ENCODE results near the gene PPP2R5D. TPM values are rescaled to one million over a fixed set of nuclear protein-coding genes. Genes with fewer than 3 reads are reported as not detected.

Gene PPP2R5D
- total and polyA plus RNA-seq, 2 experiments from 2014 or later: 30.8 to 35.2 TPM

DNA sequence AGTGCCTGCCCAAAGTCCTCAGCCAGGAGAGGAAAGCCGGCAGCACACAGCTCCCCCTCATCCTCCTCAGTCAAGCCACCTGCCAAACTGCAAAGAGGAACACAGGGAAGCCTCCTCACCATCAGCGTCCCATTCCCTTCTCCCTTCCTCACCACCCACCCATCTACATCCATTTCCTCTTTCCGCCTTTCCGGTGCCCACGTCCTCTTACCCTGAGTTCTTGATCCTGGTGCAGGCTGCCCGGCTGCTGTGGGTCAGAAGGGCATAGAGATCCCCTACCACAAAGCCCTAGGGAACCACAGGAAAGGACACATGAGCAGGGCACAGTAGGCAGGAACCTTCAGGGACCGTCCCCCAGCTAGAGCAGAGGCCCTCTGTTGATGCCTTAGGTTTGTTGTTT, 17.8 kb upstream of the PPP2R5D start:
- TF ChIP-seq EZH2phosphoT487 (IDR thresholded peaks at IDR 0.05; ENCODE audit: low read depth, severe bottlenecking, unreplicated experiment): no peak
- DNase-seq (ENCODE audit: low spot score): no peak
- Histone ChIP-seq H2AFZ (no peak overlapping the region), H3K4me1 (ENCODE audit: insufficient read depth) (no peaks in the 10 kb centered on the region), H3K36me3 (replicated peaks; ENCODE audit: insufficient read depth, low read depth) (no peaks in the 10 kb centered on the region), H3K4me3 (no peak overlapping the region), H3K9me3 (ENCODE audit: low read depth) (no peaks in the 10 kb centered on the region), H3K27me3 (no peaks in the 10 kb centered on the region), H3K4me2 (no peak overlapping the region), H3K9me2 (replicated peaks; ENCODE audit: insufficient read depth) (no peaks in the 10 kb centered on the region), H3K79me2 (no peaks in the 10 kb centered on the region), H3K27ac (no peak overlapping the region), H4K20me1 (ENCODE audit: insufficient read depth, poor library complexity, severe bottlenecking) (no peaks in the 10 kb centered on the region)
- 82% methylated on average over 7 of the region's 7 CpGs for WGBS (ENCODE audit: low lambda C conversion rate, missing lambda C conversion rate)

DNA sequence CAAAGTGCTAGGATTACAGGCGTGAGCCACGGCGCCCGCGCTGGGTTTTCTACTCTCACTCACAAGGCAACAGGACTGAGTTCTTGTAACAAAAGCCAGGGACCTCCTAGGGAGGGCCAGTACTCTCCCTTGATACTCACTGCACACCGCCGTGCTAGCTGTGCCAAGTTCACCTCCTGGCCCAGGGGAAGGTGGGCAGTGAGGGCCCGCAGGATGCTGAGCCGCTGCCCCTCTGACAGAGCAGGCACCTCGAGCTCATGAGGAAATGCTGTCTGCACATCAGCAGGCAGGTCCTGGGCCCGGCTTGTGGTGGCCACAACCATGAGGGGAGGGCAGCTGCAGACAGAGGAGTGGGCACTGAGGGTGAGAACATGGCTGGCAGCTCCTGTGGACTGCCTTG, 17.1 kb upstream of the PPP2R5D start:
- TF ChIP-seq, protein P1, sequence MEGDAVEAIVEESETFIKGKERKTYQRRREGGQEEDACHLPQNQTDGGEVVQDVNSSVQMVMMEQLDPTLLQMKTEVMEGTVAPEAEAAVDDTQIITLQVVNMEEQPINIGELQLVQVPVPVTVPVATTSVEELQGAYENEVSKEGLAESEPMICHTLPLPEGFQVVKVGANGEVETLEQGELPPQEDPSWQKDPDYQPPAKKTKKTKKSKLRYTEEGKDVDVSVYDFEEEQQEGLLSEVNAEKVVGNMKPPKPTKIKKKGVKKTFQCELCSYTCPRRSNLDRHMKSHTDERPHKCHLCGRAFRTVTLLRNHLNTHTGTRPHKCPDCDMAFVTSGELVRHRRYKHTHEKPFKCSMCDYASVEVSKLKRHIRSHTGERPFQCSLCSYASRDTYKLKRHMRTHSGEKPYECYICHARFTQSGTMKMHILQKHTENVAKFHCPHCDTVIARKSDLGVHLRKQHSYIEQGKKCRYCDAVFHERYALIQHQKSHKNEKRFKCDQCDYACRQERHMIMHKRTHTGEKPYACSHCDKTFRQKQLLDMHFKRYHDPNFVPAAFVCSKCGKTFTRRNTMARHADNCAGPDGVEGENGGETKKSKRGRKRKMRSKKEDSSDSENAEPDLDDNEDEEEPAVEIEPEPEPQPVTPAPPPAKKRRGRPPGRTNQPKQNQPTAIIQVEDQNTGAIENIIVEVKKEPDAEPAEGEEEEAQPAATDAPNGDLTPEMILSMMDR (IDR thresholded peaks at IDR 0.05; ENCODE audit: poor library complexity): no peak
- TF ChIP-seq EZH2 (IDR thresholded peaks at IDR 0.05; ENCODE audit: borderline replicate concordance) (no peak), EZH2phosphoT487 (IDR thresholded peaks at IDR 0.05; ENCODE audit: low read depth, severe bottlenecking, unreplicated experiment) (no peak)
- no peak overlapping the region for H3K4me3 ChIP-seq
- no peak overlapping the region for H3K27ac ChIP-seq
- no peaks in the 10 kb centered on the region for H3K36me3 ChIP-seq (replicated peaks; ENCODE audit: insufficient read depth, low read depth)
- 97% methylated on average over 11 of the region's 11 CpGs for WGBS (ENCODE audit: low lambda C conversion rate, missing lambda C conversion rate)
- H3K9me2 ChIP-seq (replicated peaks; ENCODE audit: insufficient read depth): no peaks in the 10 kb centered on the region
- H3K9me3 ChIP-seq (ENCODE audit: low read depth): no peaks in the 10 kb centered on the region
- H3K79me2 ChIP-seq: no peaks in the 10 kb centered on the region
- no peaks in the 10 kb centered on the region for H3K27me3 ChIP-seq
- H4K20me1 ChIP-seq (ENCODE audit: insufficient read depth, poor library complexity, severe bottlenecking): no peaks in the 10 kb centered on the region
- no peak overlapping the region for H3K4me2 ChIP-seq
- H2AFZ ChIP-seq: no peak overlapping the region
- DNase-seq (ENCODE audit: low spot score): no peak
- no peaks in the 10 kb centered on the region for H3K4me1 ChIP-seq (ENCODE audit: insufficient read depth)

DNA sequence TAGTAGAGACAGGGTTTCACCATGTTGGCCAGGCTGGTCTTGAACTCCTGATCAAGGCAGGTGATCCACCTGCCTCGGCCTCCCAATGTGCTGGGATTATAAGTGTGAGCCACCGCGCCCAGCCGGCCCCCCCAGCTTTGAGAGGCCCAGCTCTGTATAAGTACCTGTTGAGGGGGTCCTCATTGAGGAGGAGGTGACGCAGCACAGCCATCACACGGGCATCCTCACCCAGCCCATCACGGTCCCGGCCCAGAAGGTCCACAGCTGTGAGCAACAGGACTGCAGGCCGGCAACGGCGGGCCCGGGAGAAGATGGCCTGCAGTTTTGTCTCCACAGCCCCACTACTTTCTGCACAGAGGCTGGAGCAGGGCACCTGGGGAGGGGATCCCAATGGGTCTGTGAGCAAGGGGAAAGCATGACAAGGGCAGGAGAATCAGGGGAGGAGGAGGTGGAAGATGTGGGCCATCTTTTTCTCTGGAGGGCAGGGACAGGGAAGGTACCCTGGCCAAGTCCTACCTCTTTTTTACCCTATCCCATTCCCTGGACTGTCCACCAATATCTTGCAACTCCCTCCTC, 16.2 kb upstream of the PPP2R5D start:
- Histone ChIP-seq H4K20me1 (ENCODE audit: insufficient read depth, poor library complexity, severe bottlenecking) (no peaks in the 10 kb centered on the region), H3K4me2 (no peak overlapping the region), H3K79me2 (no peaks in the 10 kb centered on the region), H3K9me2 (replicated peaks; ENCODE audit: insufficient read depth) (no peaks in the 10 kb centered on the region), H3K4me1 (ENCODE audit: insufficient read depth) (no peaks in the 10 kb centered on the region), H3K36me3 (replicated peaks; ENCODE audit: insufficient read depth, low read depth) (no peaks in the 10 kb centered on the region), H3K9me3 (ENCODE audit: low read depth) (no peaks in the 10 kb centered on the region), H3K27me3 (no peaks in the 10 kb centered on the region), H3K4me3 (no peak overlapping the region), H2AFZ (no peak overlapping the region), H3K27ac (no peak overlapping the region)
- no peak for DNase-seq (ENCODE audit: low spot score)
- TF ChIP-seq EZH2phosphoT487 (IDR thresholded peaks at IDR 0.05; ENCODE audit: low read depth, severe bottlenecking, unreplicated experiment): no peak
- TF ChIP-seq EZH2 (IDR thresholded peaks at IDR 0.05; ENCODE audit: borderline replicate concordance): no peak
- TF ChIP-seq, protein P1 (IDR thresholded peaks at IDR 0.05; ENCODE audit: poor library complexity): no peak
- 96% methylated on average over 12 of the region's 12 CpGs for WGBS (ENCODE audit: low lambda C conversion rate, missing lambda C conversion rate)

DNA sequence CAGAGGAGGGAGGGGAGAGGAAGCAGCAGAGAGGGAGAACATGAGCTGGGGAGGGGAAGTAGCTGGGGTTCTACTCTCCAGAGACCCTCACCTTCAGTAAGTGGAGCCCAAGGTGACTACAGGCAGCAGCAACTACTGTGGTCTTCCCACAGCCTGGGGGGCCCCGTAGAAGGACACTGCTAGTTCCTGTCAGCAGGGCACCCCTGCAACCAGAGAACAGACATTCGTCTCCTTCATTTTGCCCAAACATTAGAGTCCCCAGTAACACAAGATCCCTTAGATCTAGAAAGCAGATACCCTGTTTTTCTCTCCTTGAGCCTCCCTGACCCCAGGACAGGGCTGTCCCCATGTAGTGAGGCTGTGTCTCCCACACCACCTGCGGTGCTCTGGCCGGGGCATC, 15.6 kb upstream of the PPP2R5D start:
- Histone ChIP-seq H3K27me3 (no peaks in the 10 kb centered on the region), H3K27ac (no peak overlapping the region), H3K36me3 (replicated peaks; ENCODE audit: insufficient read depth, low read depth) (no peaks in the 10 kb centered on the region), H2AFZ (no peak overlapping the region), H3K4me2 (no peak overlapping the region), H3K4me3 (no peak overlapping the region), H3K79me2 (no peaks in the 10 kb centered on the region), H3K9me2 (replicated peaks; ENCODE audit: insufficient read depth) (no peaks in the 10 kb centered on the region), H3K4me1 (ENCODE audit: insufficient read depth) (no peaks in the 10 kb centered on the region), H3K9me3 (ENCODE audit: low read depth) (no peaks in the 10 kb centered on the region), H4K20me1 (ENCODE audit: insufficient read depth, poor library complexity, severe bottlenecking) (no peaks in the 10 kb centered on the region)
- TF ChIP-seq EZH2 (IDR thresholded peaks at IDR 0.05; ENCODE audit: borderline replicate concordance) (no peak), EZH2phosphoT487 (IDR thresholded peaks at IDR 0.05; ENCODE audit: low read depth, severe bottlenecking, unreplicated experiment) (no peak)
- TF ChIP-seq, protein P1 (IDR thresholded peaks at IDR 0.05; ENCODE audit: poor library complexity): no peak
- no peak for DNase-seq (ENCODE audit: low spot score)
- 69% methylated on average over 4 of the region's 4 CpGs for WGBS (ENCODE audit: low lambda C conversion rate, missing lambda C conversion rate)
